Spinal cord (tissue), 10 donors: ENCODE measurements around the gene ZNF334. TPM values are rescaled to one million over a fixed set of nuclear protein-coding genes. Genes with fewer than 3 reads are reported as not detected.
A peak's percentile ranks its signal among the peaks of the same experiment; 100 is the strongest.

Experiments used
- DNase-seq, 6 donors: peaks; one replicate each; pipeline versions ENCODE4 v3.0.0 to v3.0.0-alpha.2; 2013 to 2015; ENCODE audit warnings: low spot score in 6 of 6, low read depth in 4 of 6
- H3K27ac ChIP-seq: one replicate; pipeline ENCODE4 v1.5.1; 2013; ENCODE audit warnings: low read depth, low read length, control low read depth
- H3K27me3 ChIP-seq: one replicate; pipeline ENCODE4 v1.6.1; 2013; ENCODE audit warnings: low read length; ENCODE audit not compliant: control insufficient read depth, insufficient read depth
- H3K36me3 ChIP-seq: one replicate; pipeline ENCODE4 v1.6.1; 2013; ENCODE audit warnings: low read length; ENCODE audit not compliant: control insufficient read depth, insufficient read depth
- H3K4me1 ChIP-seq: one replicate; pipeline ENCODE4 v1.6.1; 2013; ENCODE audit warnings: low read length; ENCODE audit not compliant: control insufficient read depth, insufficient read depth
- H3K4me3 ChIP-seq: one replicate; pipeline ENCODE4 v1.5.1; 2013; ENCODE audit warnings: low read depth, low read length, control low read depth
- H3K9me3 ChIP-seq: one replicate; pipeline ENCODE4 v1.6.1; 2013; ENCODE audit warnings: low read length; ENCODE audit not compliant: control insufficient read depth, insufficient read depth
- WGBS: methylation state at CpG from one replicate; pipeline ENCODE4 v1.1.5; 2013; ENCODE audit warnings: missing lambda C conversion rate; ENCODE audit not compliant: insufficient coverage; 5-methylcytosine and 5-hydroxymethylcytosine counted together
- polyA plus RNA-seq, 2 donors: library from polyadenylated mRNA; unstranded; fragments of 120-200 nt; gene quantifications; one replicate each; pipeline ENCODE4 v1.2.1, GENCODE V29; 2013; ENCODE audit not compliant: insufficient read length in 2 of 2
- total RNA-seq, 2 donors: library from RNA; depleted of rRNA in 1 of 2; stranded (reverse); fragments of 120-200 nt in 1 of 2; fragments of >200 nt in 1 of 2; gene quantifications; one replicate each; pipeline versions ENCODE4 v1.2.3 to v1.2.4, GENCODE V29; 2013 to 2014
- donor health status: healthy.

Gene ZNF334
- total and polyA plus RNA-seq, 4 donors, result 17.6 to 25.6 (median 24.3) TPM

DNA sequence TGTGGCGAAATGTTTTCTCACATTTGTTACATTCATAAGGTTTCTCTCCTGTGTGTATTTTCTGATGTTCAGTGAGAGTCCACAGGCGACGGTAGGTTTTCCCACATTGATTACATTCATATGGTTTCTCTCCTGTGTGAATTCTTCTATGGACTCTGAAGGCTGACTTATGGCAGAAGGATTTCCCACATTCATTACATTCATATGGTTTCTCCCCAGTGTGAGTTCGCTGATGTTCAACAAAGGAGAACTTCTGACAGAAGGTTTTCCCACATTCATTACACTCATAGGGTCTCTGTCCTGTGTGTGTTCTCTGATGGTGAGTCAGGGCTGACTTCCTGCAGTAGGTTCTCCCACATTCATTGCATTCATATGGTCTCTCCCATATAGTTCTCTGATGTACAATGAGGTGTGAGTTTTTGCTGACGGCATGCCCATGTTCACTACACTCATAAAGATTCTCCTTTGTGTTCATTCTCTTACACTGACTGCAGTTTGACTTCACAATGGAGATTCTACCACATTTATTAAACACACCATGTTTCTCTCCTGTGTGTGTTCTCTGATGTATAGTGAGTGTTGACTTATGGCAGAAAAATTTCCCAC, 11.9 kb downstream of the ZNF334 start:
- H3K27me3 ChIP-seq, result no peaks in the 10 kb centered on the region
- peaks cover 2% of the 10 kb centered on the region for H3K36me3 ChIP-seq
- H3K4me3 ChIP-seq, result no peak overlapping the region
- no peak for DNase-seq
- H3K9me3 ChIP-seq, result peaks cover 18% of the 10 kb centered on the region
- no peak overlapping the region for H3K27ac ChIP-seq
- H3K4me1 ChIP-seq, result no peaks in the 10 kb centered on the region
- WGBS, result no CpG with 5 or more reads among the region's 5 CpGs

- no peaks in the 10 kb centered on the region for H3K27me3 ChIP-seq
- H3K36me3 ChIP-seq, result peaks cover 3% of the 10 kb centered on the region
- no peak overlapping the region for H3K4me3 ChIP-seq
- H3K27ac ChIP-seq, result no peak overlapping the region
- WGBS, result no CpG with 5 or more reads among the region's 4 CpGs
- no peaks in the 10 kb centered on the region for H3K4me1 ChIP-seq
- no peak for DNase-seq
- H3K9me3 ChIP-seq, result no peaks in the 10 kb centered on the region
Observed at GRCh38 chr20:46494077-46494476, 19.3 kb downstream of the ZNF334 start.

DNA sequence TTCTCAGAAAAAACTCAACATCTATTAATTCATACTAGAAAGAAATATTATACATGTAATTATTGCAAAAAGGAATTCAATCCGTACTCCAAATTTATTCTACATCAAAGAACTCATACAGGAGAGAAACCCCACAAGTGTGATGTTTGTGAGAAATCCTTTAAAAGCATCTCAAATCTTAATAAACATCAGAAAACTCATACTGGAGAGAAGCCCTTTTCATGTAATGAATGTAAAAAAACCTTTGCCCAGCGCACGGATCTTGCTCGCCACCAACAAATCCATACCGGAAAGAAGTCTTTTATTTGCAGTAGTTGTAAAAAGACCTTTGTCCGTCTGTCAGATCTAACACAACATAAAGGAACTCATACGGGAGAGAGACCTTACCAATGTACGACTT, 22.0 kb downstream of the ZNF334 start:
- WGBS, result no CpG with 5 or more reads among the region's 8 CpGs
- no peak overlapping the region for H3K27ac ChIP-seq
- H3K4me3 ChIP-seq, result no peak overlapping the region
- H3K36me3 ChIP-seq, result peaks cover under 1% of the 10 kb centered on the region
- H3K9me3 ChIP-seq, result no peaks in the 10 kb centered on the region
- no peaks in the 10 kb centered on the region for H3K4me1 ChIP-seq
- no peaks in the 10 kb centered on the region for H3K27me3 ChIP-seq
- DNase-seq, result no peak

DNA sequence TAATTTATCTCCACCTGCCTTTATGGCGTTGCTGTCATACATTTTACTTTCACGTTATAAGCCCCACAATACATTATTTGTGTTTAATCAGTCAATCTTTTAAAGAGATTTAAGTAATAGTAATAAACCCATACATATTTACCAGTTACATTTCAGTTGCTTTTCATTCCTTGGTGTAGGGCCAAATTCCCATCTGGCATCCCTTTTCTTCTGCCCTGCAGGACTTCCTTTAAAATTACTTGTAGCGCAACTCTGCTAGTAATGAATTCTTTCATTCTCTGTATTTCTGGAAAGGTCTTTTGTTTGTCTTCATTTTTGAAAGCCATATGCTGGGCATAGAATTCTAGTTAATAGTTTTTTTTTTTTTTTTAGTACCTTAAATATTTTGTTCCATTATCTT, 24.9 kb downstream of the ZNF334 start:
- Histone ChIP-seq H3K36me3 (no peaks in the 10 kb centered on the region), H3K4me1 (no peaks in the 10 kb centered on the region), H3K9me3 (no peaks in the 10 kb centered on the region), H3K27ac (no peak overlapping the region), H3K4me3 (no peak overlapping the region), H3K27me3 (no peaks in the 10 kb centered on the region)
- DNase-seq, result peak in 2 of 6 donors; percentile 26 to 74
- no CpG with 5 or more reads among the region's 3 CpGs for WGBS

DNA sequence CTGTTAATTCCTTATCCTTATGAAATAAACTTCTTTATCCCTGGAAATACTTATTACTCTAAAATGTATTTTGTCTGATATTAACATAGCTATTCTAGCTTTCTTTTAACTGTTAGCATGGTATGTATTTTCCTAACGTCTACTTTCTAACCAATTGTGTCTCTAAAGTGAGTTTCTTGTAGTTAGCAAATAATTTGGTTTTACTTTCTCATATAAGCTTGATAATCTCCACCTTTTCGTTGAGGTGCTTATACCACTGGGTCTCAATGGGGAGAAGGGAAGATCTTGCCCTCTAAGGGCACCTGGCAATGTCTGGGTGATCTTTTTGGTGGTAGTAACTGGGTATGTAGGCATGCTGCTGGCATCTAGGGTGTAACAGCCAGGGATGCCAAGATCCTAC, 25.7 kb downstream of the ZNF334 start:
- H3K36me3 ChIP-seq, result no peaks in the 10 kb centered on the region
- no CpG with 5 or more reads among the region's 2 CpGs for WGBS
- H3K4me1 ChIP-seq, result no peaks in the 10 kb centered on the region
- no peak overlapping the region for H3K4me3 ChIP-seq
- no peaks in the 10 kb centered on the region for H3K9me3 ChIP-seq
- DNase-seq, result no peak
- H3K27me3 ChIP-seq, result no peaks in the 10 kb centered on the region
- no peak overlapping the region for H3K27ac ChIP-seq

DNA sequence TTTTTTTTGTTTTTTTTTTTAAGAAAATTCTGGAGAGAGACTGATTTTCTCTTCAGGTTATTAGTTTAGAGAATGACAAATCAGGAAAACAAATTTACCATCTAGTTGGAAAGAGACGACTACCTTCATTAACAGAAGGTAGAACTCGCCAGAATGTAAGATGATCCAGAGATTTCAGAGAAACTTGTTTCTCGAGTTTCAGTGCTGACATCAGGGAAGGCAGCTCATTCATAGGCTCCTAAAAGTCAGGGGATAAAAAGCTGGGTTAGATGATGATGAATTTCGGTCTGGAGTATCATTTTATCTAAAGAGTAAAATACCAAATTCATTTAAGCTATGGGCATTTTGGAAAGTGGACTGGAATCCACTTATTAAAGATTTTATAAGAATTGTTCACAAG, 27.9 kb downstream of the ZNF334 start:
- H3K27ac ChIP-seq, result no peak overlapping the region
- no CpG with 5 or more reads among the region's 4 CpGs for WGBS
- H3K4me3 ChIP-seq, result no peak overlapping the region
- no peak for DNase-seq
- no peaks in the 10 kb centered on the region for H3K27me3 ChIP-seq
- H3K4me1 ChIP-seq, result no peaks in the 10 kb centered on the region
- no peaks in the 10 kb centered on the region for H3K36me3 ChIP-seq
- H3K9me3 ChIP-seq, result no peaks in the 10 kb centered on the region

DNA sequence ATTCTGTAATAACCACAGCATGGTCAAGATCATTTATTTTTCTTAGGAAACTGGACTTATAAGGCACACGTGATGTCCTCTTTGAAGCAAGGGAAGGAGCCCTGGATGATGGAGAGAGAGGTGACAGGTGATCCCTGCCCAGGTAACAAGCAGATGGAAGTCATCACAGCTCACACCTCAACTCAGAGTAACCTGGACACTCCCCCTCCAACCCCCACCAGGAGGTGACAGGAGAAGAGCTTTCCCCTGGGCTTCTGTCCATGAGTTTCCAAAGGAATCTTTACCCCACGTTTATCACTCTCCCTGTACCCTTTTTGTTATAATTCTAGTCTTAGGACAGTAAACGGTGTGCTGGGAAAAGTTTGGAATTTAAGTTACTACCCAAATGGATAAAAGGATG, 28.4 kb downstream of the ZNF334 start:
- H3K27me3 ChIP-seq, result no peaks in the 10 kb centered on the region
- no peaks in the 10 kb centered on the region for H3K36me3 ChIP-seq
- DNase-seq, result no peak
- H3K4me1 ChIP-seq, result no peaks in the 10 kb centered on the region
- no CpG with 5 or more reads among the region's 3 CpGs for WGBS
- no peak overlapping the region for H3K4me3 ChIP-seq
- H3K27ac ChIP-seq, result no peak overlapping the region
- no peaks in the 10 kb centered on the region for H3K9me3 ChIP-seq

GRCh38 chr20:46483879-46484278, 29.5 kb downstream of the ZNF334 start:
- WGBS, result 88% methylated on average over 2 of the region's 2 CpGs
- Histone ChIP-seq H3K27me3 (no peaks in the 10 kb centered on the region), H3K4me1 (no peaks in the 10 kb centered on the region), H3K9me3 (no peaks in the 10 kb centered on the region), H3K27ac (no peak overlapping the region), H3K36me3 (no peaks in the 10 kb centered on the region), H3K4me3 (no peak overlapping the region)
- no peak for DNase-seq

DNA sequence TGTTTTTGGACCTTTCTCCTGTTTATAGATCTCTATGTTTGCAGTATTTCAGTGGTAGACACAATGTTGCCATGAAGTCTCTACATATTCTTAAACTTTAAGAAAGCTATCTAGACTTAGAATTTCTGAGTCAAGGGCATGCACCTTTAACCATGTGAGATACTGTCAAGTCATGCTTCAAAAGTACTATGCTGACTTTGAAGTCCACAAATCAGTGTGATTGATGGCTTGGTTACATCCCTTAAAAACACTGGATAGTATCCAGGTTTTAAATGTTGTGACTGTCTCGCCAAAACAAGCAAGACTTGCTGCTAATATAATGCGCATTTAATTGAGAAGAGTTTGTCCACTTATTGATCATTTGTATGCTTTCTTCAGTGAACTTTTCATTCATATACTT, 30.5 kb downstream of the ZNF334 start:
- H3K4me3 ChIP-seq, result no peak overlapping the region
- DNase-seq, result no peak
- H3K4me1 ChIP-seq, result no peaks in the 10 kb centered on the region
- H3K9me3 ChIP-seq, result no peaks in the 10 kb centered on the region
- no peaks in the 10 kb centered on the region for H3K36me3 ChIP-seq
- H3K27ac ChIP-seq, result no peak overlapping the region
- WGBS, result no CpG with 5 or more reads among the region's 2 CpGs
- no peaks in the 10 kb centered on the region for H3K27me3 ChIP-seq

- Histone ChIP-seq H3K27ac (no peak overlapping the region), H3K4me1 (no peaks in the 10 kb centered on the region), H3K4me3 (no peak overlapping the region), H3K27me3 (no peaks in the 10 kb centered on the region), H3K36me3 (no peaks in the 10 kb centered on the region), H3K9me3 (no peaks in the 10 kb centered on the region)
- DNase-seq, result no peak
- no CpG with 5 or more reads among the region's 1 CpG for WGBS
Observed at GRCh38 chr20:46477640-46478039, 35.7 kb downstream of the ZNF334 start.
